ENCODE data around the gene MGAT1.
"Not testable (repeated sequence)": the region's sequence is repeated elsewhere in the genome, so short reads cannot be mapped to it uniquely, and the experiment has no call there.

DNA sequence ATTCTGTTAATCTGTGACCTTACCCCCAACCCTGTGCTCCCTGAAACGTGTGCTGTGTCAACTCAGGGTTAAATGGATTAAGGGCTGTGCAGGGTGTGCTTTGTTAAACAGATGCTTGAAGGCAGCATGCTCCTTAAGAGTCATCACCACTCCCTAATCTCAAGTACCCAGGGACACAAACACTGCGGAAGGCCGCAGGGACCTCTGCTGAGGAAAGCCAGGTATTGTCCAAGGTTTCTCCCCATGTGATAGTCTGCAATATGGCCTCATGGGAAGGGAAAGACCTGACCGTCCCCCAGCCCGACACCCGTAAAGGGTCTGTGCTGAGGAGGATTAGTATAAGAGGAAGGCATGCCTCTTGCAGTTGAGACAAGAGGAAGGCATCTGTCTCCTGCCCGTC, 24.8 kb upstream of the MGAT1 start:
- TF ChIP-seq CTCF (IDR thresholded peaks at IDR 0.05 in 8 of 11, conservative IDR thresholded peaks at IDR 0.05 in 3 of 11); POLR2AphosphoS5 (IDR thresholded peaks at IDR 0.05); POLR2A (IDR thresholded peaks at IDR 0.05): not testable (repeated sequence)

All from spleen (tissue), 7 donors.